ENCODE results near the gene ZNF638. TPM values are rescaled to one million over a fixed set of nuclear protein-coding genes. Genes with fewer than 3 reads are reported as not detected.

Gene ZNF638
- total and polyA plus RNA-seq, 2 of the 8 experiments (the other 6 are each of a cell fraction or from before 2014, with no cell fraction given), result 45.3 to 143 TPM

- Histone ChIP-seq H2BK15ac (ENCODE audit: low read length) (peak overlapping the region; percentile 55; the same call in 1 of the 2 replicates), H3K56ac (replicated peaks; ENCODE audit: insufficient read length, low read depth, low read length) (no peak overlapping the region), H3K9me3 (ENCODE audit: insufficient read depth in 2 of 2, low read depth in 1 of 2, low read length in 1 of 2) (no peaks in the 10 kb centered on the region), H3K18ac (ENCODE audit: extremely low read depth, low read length) (no peak overlapping the region), H2BK20ac (ENCODE audit: low read length) (no peak overlapping the region), H2BK120ac (replicated peaks; ENCODE audit: low read depth, low read length) (no peak overlapping the region), H3K23me2 (ENCODE audit: low read depth, low read length) (peaks cover 15% of the 10 kb centered on the region; the same call in 1 of the 2 replicates), H3K27me3 (replicated peaks in 1 of 4; ENCODE audit: control insufficient read depth in 3 of 4, extremely low read depth in 1 of 4, insufficient read depth in 3 of 4, low read length in 3 of 4) (peaks cover 37 to 87% (median 77%) of the 10 kb centered on the region in 4 experiments), H2AFZ (ENCODE audit: low read length) (no peak overlapping the region), H3K4me2 (ENCODE audit: insufficient read depth in 1 of 2, low read depth in 2 of 2, low read length in 2 of 2) (no peak overlapping the region), H3K4me3 (ENCODE audit: extremely low read depth in 1 of 4, insufficient read depth in 2 of 4, low read depth in 3 of 4, low read length in 4 of 4) (no peak overlapping the region), H2BK5ac (ENCODE audit: low read depth, low read length) (no peak overlapping the region), H3K9ac (replicated peaks in 1 of 4; ENCODE audit: extremely low read depth in 1 of 4, low read depth in 3 of 4, low read length in 3 of 4) (no peak overlapping the region), H4K20me1 (replicated peaks in 1 of 2; ENCODE audit: control insufficient read depth in 1 of 2, insufficient read depth in 2 of 2, low read length in 2 of 2) (peaks cover 11 to 13% of the 10 kb centered on the region in 2 experiments), H2BK12ac (ENCODE audit: low read depth, low read length) (no peak overlapping the region), H3K23ac (ENCODE audit: insufficient read length) (no peak overlapping the region), H3K4me1 (replicated peaks in 1 of 4; ENCODE audit: control insufficient read depth in 3 of 4, insufficient read depth in 4 of 4, low read length in 3 of 4) (peaks cover 0 to 20% (median 7%) of the 10 kb centered on the region in 4 experiments; a peak in 5 of 7 replicates), H4K5ac (ENCODE audit: insufficient read length, low read depth, low read length) (no peak overlapping the region), H3K27ac (ENCODE audit: low read depth, low read length) (no peak overlapping the region), H4K8ac (ENCODE audit: extremely low read depth, insufficient read depth, low read length) (no peak overlapping the region), H2AK5ac (ENCODE audit: low read depth, low read length) (no peak overlapping the region), H3K36me3 (ENCODE audit: control insufficient read depth in 2 of 4, insufficient read depth in 4 of 4, low read length in 3 of 4) (no peaks in the 10 kb centered on the region), H3K79me2 (ENCODE audit: control insufficient read depth in 1 of 2, insufficient read depth in 2 of 2, low read length in 2 of 2) (no peaks in the 10 kb centered on the region), H3K79me1 (ENCODE audit: low read depth, low read length) (no peaks in the 10 kb centered on the region), H4K91ac (replicated peaks; ENCODE audit: insufficient read length, low read length) (no peak overlapping the region), H3K14ac (ENCODE audit: insufficient read length) (no peak overlapping the region), H3K4ac (replicated peaks; ENCODE audit: insufficient read length, low read depth, low read length) (no peak overlapping the region)
- TF ChIP-seq KDM5A (IDR thresholded peaks at IDR 0.05; ENCODE audit: low read length) (no peak), SP2 (IDR thresholded peaks at IDR 0.05; ENCODE audit: low read length) (no peak), SUZ12 (IDR thresholded peaks at IDR 0.05; ENCODE audit: low read length) (peak; percentile 6; the same call in 1 of the 2 replicates), CHD2 (IDR thresholded peaks at IDR 0.05; ENCODE audit: low read length) (no peak), SRF (IDR thresholded peaks at IDR 0.05; ENCODE audit: low read depth, low read length) (no peak), NRF1 (IDR thresholded peaks at IDR 0.05; ENCODE audit: low read depth, low read length) (no peak), RBBP5 (IDR thresholded peaks at IDR 0.05; ENCODE audit: borderline replicate concordance, low read depth, low read length) (no peak), CTCF (IDR thresholded peaks at IDR 0.05; ENCODE audit: control extremely low read depth in 1 of 3, insufficient read depth in 1 of 3, low read depth in 1 of 3, low read length in 3 of 3) (no peak), MAX (IDR thresholded peaks at IDR 0.05) (no peak)
- no peak for FAIRE-seq
- WGBS, 2 experiments (ENCODE audit: extremely low coverage in 1 of 2, insufficient coverage in 1 of 2, insufficient read length in 1 of 2, insufficient replicate concordance in 2 of 2, low coverage in 1 of 2, low lambda C conversion rate in 2 of 2, missing lambda C conversion rate in 1 of 2), result 78% methylated on average over 5 of the region's 5 CpGs; no CpG with 5 or more reads in 1 of the 2 experiments
- CTCF ChIA-PET (ENCODE audit: partially characterized antibody), result interaction anchor here (0.6 to 11.9 kb wide), 12 partner anchors 11 to 84 kb away, joined by 3 to 238 read pairs (median 7); partner anchors contain the start of gene DYSF
- POLR2A ChIA-PET (ENCODE audit: partially characterized antibody), result interaction anchor here (1.2 to 7.3 kb wide), 2 partner anchors 8 to 9 kb away, joined by 4 to 51 read pairs; partner anchors contain the start of gene DYSF
- peak in 1 of 2 experiments; percentile 44 for DNase-seq (ENCODE audit: low read depth in 1 of 2, low spot score in 2 of 2)
These were observed 131.2 kb downstream of the ZNF638 start for GRCh38 chr2:71462641-71463341.

Measured in H1 (cell line).